HG03432 (cell line): ENCODE measurements around the gene DIPK1C.
"Not testable (repeated sequence)": the region's sequence is repeated elsewhere in the genome, so short reads cannot be mapped to it uniquely, and the experiment has no call there.

Experiments used
- ATAC-seq: cut with Tn5 transposase; IDR thresholded peaks from one replicate; pipeline ENCODE4 v1.9.1; 2021; ENCODE audit warnings: mild to moderate bottlenecking, moderate library complexity; ENCODE audit not compliant: unreplicated experiment

DIPK1C gene

GRCh38 chr18:74457043-74457724, at the start of gene DIPK1C:
TSS of gene DIPK1C (minus strand) at chr18:74457308. CDS start at chr18:74457259, 49 bp downstream.
- ATAC-seq = no peak

- no peak for ATAC-seq
Observed at GRCh38 chr18:74506448-74507084, 49.5 kb upstream of the DIPK1C start.

- no peak for ATAC-seq
Observed at GRCh38 chr18:74505776-74506175, 48.7 kb upstream of the DIPK1C start.

DNA sequence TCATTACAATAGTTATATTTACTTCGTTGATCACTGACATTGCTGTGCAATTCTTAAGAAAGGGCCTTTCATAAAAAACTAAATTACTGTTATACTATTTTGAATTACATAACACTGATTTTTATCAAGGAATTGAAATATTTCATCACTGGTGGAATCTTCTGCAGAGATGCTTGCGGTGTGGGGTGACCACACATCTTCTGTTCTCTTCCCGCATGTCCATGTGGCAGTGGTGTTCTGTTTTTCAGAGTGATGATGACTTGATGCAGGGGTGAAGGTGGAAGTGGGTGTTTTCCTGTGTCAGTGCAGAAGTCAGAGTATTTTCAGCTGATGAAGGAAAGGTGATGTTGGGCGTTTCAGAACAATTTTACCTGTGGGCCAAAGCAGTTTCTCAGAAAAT, 46.0 kb upstream of the DIPK1C start:
- no peak for ATAC-seq

- no peak for ATAC-seq
Observed at GRCh38 chr18:74501386-74501785, 44.3 kb upstream of the DIPK1C start.

GRCh38 chr18:74500774-74501173, 43.7 kb upstream of the DIPK1C start:
- not testable (repeated sequence) for ATAC-seq

DNA sequence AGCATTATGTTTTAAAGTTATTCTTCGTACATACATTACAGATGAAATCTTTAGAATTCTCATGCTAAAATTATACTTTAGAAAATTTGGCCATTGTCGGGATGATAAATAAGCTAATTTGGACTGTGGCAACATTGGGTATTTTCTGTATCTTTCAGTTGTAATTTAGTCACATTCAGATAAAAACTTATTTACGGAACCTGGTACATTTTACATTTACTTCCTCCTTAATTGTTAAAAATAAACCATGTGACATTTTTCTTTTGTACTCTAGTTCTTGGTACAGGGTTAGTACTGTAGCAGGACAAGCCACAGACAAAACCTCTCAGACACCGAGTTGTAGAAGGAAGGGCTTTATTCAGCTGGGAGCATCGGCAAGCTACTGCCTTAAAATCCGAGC, 43.3 kb upstream of the DIPK1C start:
- no peak for ATAC-seq

GRCh38 chr18:74499633-74500032, 42.5 kb upstream of the DIPK1C start:
- ATAC-seq = peak; percentile 42

DNA sequence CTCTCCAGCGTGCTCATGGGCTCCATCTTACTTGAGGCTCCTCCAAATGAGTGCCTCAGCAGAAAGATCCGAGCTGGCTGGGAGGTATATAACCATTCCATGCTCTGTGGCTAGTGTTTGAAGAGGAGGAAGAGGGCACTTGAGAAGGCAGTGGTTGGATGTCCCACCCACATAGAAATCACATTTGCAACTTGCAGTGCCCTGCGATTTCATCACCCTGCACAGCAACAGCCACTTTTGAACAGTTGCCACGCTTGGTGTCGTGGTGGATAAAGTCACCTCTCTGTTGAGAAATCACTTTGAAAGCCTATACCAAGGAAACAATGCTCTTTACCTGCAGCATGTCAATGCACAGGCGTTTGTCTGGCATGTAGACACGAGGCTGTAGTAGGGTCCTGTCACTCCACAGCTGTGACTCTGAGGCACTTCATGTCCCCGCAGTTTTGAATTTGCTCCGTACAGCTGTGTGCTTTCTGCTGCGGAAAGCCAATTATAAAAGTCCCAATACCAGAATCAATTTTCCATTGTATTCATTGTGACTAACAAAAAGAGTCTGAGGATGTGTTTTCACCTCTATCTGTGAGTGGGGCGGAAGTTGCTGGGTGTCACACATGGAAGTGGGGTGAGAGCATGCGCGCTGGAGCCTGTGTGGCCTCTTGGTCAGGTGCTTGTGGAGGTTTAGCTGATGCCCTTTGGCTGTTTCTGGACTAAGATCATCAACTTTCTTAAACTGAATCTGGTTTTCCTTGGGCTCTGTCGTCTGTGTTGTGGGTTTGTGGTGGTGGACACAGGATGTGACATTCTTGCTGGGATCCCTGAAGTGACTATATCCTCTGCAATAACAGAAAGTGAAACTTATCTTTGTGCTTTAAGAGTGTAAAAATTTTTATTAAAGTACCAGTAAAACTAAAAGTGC, 41.9 kb upstream of the DIPK1C start:
- peak; percentile 35 for ATAC-seq

DNA sequence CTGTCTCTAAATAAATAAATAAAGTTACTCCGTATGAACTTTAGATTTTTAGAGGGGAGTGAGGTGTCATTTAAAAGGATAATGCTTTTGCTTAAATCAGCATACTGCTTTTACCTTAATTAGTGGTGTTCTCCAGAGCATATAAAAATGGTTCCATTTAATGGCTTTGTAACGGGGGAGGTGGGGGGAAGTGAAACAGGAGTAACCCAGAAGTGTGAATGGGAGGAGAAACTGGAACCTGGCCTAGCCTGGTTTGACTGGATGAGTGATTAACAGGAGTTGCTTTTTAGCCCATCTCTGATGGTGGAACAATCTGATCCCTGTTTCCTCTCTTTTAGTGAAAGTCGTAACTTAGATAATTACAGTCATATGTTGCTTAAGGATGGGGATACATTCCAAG, 40.7 kb upstream of the DIPK1C start:
- ATAC-seq = no peak

- ATAC-seq = no peak
Observed at GRCh38 chr18:74497324-74497676, 40.2 kb upstream of the DIPK1C start.

GRCh38 chr18:74496508-74497323, 39.6 kb upstream of the DIPK1C start:
- peak; percentile 30 for ATAC-seq

DNA sequence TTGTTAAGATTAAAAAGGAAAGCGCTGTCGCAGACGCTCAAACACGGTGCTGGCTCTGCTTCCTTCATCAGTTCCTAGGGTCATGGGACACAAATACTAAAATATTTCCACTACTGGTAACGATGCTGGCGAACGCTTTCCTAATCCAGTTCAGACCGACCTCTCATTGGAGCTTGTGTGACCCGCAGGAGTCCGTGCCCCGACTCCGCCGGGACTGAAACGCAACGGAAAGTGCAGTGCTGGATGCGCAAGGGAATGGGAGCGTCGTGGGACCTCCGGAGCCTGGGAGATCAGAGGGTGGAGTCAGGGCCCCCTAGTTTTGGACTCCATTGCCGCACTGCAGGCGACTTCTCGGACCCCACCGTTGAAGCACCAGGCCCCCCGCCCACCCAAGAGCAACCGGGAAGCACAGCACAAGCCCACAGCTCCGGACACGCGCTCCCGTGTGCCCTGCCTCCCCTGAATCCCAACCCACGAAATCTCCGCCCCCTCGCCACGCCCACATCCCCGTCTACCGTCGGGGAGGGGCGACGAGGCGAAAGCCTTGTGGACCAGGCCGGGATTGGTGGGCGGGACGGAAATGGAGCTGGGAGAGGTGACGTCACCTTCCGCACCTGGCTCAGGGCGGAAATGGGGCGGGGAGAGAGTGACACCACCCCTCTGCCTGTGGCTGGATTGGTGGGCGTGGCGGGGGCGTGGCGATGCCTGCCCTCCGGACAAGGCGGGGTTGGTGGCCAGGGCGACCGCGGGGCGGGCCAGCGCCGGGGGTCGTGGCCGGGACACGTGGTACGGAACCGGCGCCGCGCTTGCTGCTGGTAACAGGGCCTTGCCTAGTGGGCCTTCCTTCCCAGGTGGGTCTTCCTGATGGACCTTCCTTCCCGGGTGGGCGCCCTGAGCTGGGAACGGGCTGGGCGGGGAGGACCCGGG, 38.7 kb upstream of the DIPK1C start, which contains the start of gene CNDP2:
Gene CNDP2 (plus strand): TSS at position 783 of the 927 bp plus-strand sequence. CDS start 3,611 bp downstream, outside the sequence.
- peak; percentile 82 for ATAC-seq

- no peak for ATAC-seq
Observed at GRCh38 chr18:74494514-74494913, 37.4 kb upstream of the DIPK1C start.

DNA sequence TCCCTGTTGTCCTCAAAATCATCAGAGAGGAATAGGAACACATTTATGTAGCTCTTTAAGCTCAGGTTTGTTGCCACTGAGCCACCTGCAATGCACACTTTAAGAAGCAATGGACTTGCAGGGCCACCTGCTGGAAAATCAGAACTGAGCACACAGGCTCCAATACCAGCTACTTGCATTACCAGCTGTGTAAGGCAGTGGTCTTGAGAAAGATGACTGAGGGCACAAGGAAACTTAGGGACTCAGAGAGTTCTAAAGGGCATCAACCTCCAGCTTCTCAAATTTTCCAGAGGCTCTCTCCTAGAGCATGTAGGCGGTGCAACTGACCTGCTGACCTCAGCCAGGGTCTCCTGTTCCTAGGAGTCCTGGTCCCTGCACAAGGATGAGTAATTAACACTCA, 36.6 kb upstream of the DIPK1C start:
- ATAC-seq = peak; percentile 16

GRCh38 chr18:74492259-74492658, 35.2 kb upstream of the DIPK1C start:
- no peak for ATAC-seq

DNA sequence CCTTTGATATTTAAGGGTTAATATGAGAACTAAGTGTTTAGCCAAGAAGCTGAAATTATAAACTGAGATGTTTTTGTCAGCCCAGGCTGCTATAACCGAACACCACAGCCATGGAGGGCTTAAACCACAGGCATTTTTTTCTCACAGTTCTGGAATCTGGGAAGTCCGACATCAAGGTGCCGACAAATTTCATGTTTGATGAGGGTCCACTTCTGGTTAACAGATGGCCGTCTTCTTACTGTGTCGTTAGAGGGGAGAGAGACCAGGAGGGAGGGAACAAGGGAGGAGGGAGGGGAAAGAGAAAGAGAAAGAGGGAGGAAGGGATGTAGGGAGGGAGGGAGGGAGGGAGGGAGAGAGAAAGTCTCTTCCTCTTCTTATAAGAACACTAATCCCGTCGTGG, 32.6 kb upstream of the DIPK1C start:
- no peak for ATAC-seq

GRCh38 chr18:74488864-74489263, 31.8 kb upstream of the DIPK1C start:
- ATAC-seq = no peak

DNA sequence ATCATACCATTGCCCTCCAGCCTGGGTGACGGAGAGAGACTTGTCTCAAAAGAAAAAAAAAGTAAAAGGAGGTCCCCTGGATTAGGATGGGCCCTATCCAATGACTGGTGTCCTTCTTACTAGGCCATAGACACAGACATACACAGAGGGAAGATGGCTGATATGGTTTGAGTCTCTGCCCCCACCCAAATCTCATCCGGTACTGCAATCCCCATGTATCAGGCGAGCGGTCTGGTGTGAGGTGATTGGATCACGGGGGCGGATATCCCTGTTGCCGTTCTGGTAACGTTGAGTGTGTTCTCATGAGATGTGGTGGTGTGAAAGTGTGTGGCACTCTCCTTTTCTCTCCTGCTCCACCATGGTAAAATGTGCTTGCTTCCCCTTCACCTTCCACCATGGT, 31.2 kb upstream of the DIPK1C start:
- no peak for ATAC-seq
